Measurements from ENCODE around the gene CATSPERD. TPM values are rescaled to one million over a fixed set of nuclear protein-coding genes. Genes with fewer than 3 reads are reported as not detected.
A peak's percentile ranks its signal among the peaks of the same experiment; 100 is the strongest.

CATSPERD gene
- total RNA-seq, 1 experiment from 2014 or later, result not detected

DNA sequence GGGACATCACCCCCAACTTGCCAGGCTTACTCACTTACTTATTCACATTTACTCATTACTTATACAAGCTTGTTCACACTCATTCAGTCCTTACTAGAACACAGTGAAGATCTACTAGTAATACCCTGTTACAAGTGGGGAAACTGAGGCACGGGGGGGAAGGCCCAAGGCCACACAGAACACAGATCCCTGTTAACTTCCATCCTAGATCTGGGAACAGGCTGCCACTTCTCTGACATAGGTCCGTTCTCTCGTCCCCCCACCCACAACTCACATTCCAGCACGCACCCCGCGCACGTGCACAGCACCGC, 83.0 kb downstream of the CATSPERD start:
- no peak for DNase-seq (ENCODE audit: low read depth)

DNA sequence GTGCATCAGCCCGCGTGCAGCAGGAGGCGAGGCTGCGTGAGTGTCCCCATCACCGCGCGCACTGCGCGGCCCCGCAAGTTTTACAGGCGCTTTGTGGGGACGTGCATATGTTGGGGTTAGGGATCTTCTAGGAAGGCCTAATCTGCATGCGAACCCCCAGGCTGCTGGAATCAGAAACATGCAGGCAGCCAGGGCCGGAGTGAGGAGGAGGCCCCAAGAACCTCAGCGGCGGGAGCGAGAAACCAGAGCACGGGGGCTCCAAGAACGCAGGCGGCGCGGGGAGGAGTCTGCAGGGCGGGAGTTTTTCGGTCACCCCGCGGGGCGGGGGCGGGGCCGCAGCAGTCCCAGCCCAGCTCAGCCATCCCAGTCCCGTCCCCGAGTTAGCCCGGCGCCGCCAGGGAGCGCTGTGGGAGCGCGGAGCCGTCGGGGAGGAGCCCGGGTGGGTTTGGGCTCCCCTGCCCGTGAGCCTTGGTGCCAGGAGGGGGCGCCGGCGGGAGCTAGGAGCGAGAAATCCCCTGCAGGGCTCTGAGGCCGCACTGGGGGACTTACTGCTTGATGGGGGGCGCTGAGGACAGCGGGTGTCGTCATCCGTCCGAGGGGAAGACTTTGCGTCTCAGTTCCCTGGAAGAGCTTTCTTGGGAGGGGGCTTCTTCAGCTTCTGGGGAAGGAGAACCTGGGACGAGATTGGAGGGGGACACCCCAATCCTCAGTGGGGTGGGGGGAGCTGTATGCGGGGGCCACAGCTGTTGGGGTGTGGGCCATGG, 83.5 kb downstream of the CATSPERD start:
- peak; percentile 76 for DNase-seq (ENCODE audit: low read depth)

DNA sequence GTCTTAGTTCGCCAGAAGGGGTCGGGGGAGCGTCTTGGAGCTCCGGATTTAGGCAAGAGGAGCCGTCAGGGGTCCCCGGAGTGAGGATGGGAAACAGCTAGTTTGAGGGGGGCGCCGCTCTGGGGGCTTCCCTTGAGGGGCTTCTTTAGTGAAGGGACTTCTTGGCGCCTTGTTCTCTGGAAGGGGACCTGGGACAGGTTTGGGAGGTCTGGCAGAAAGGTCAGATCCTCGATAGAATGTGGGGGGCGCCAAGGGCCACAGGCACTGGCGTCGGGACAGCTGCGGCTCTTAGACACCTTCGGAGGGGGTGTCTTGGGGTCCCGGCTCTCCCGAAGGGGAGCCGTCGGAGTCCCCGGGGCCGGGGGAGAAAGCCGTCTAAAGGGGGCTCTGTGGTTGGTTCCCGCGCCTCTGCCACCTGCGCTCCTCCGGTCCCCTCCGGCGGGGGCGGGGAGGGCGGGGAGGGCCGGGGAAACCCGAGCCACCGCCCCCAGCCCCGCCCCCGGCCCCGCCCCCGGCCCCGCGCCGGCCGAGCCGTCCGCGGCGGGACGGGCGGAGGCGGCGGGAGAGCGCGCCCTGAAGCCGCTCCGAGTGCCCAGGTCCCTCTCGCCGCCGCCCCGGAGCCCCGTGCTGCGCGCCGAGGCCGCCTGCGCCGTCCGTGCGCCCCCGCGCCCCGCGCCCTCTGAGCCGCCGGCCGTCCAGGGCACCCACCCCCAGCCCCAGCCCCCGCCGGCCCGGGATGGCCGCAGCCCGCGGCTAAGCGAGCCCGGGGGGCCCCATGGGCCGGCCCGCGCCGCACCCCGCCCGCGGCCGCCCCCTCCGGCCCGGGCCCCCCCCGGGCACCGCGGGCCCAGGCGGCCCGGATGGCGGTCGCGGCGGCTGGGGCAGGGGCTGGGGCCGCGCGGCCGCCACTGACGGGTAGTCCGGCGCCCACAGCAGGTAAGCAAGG, 84.4 kb downstream of the CATSPERD start, which contains the start of gene NRTN:
NRTN (plus strand) TSS at position 552 of the 946 bp plus-strand sequence. CDS start 19,099 bp downstream, outside the sequence.
- DNase-seq (ENCODE audit: low read depth), result no peak

DNA sequence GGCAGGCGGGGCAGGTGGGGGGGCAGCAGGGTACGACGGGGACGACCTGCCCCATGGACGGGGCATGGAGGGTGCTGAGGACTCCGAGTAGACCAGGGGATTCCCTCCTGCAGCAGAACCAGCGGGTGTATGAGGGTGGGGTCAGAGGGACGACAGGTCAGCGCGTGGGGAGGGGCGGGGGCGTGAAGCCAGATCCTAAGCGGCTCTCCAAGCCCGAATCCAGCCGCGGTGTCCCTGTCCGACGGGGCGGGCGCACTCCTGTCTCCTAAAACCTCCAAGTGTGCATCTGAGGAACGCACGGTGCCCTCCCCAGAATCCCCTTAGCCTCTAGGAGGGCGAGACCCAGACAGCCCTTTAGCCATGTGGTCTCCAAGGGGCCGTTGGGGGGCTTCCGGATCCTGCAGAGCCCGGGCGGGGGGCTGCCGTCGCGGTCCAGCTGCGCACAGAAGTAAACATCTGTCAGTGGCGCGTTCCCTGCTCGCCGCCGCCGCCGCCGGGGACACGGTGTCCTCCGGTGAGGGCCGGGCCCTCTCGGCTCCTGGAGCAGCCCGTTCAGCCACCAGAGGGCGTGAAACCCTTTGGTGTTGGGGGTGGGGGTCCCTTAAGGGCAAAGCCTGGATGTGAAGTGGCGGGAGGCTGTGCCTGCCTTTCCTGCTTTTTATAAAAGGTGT, 85.2 kb downstream of the CATSPERD start:
- DNase-seq (ENCODE audit: low read depth), result peak; percentile 37

DNA sequence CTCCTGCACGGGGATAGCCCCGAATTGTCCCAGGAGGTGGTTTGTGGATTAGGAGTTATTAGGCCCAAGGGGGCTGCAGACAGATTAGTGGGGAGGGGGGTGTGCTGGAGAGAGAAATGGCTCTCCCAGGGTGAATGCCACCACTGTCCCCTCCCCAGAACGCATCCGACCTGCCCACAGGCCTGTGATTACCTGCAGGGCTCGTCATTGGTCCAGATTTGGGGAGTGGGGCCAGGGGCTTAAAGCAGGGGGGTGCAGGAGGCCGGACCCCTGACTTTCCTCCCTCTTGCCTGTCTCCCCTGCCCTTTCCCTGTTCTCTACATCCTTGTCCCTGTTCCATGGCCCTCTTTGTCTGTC, 85.7 kb downstream of the CATSPERD start:
- no peak for DNase-seq (ENCODE audit: low read depth)

DNA sequence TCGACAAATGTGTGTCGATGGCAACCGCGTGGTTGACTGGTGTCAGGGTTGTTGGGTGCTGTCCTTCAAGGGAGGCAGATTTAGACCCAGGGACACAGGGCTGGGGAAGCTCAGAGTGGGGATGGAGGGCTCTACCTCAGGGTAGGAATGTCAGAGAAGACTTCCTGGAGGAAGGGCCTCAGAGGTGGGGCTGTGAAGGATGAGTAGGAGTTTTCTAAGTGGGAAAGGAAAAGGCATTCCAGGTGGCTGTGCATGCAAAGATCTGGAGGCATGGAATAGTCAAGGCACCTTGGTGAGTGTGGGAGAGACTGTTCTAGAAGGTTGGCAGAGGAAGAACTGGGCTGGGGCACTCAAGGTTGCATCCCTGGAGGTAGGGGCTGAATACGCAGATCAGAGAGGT, 86.5 kb downstream of the CATSPERD start:
- DNase-seq (ENCODE audit: low read depth), result no peak

DNA sequence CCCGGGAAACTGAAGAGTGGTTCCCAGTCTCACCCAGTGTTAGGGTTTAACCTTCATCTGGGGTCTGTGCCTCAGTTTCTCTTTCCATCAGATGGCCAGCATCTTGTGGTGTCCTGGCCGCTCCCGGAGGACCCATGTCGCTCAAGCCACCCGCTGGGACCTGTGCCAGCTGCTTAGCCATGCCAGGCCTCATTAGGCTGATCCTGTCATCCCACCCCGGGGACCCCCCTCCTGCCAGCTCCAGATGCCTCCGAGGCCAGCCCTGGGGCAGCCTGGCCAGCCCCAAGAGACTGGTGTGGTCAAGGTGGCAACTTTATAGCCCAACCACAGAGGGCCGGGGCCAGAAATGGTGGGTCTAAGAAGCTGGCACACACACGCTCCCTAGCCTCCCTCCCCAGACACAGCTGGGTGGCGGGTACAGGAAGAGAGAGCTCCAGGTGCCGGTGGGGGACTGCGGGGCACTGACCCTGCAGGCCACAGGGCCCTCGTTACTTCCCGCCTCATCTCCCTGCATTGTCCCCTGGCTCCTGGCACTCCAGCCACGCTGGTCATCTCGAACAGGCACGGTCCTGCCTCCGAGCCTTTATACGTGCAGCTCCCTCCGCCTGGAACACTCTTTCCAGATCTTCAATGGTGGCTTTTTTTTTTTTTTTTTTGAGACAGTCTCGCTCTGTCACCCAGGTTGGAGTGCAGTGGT, 87.8 kb downstream of the CATSPERD start:
- DNase-seq (ENCODE audit: low read depth), result no peak

DNA sequence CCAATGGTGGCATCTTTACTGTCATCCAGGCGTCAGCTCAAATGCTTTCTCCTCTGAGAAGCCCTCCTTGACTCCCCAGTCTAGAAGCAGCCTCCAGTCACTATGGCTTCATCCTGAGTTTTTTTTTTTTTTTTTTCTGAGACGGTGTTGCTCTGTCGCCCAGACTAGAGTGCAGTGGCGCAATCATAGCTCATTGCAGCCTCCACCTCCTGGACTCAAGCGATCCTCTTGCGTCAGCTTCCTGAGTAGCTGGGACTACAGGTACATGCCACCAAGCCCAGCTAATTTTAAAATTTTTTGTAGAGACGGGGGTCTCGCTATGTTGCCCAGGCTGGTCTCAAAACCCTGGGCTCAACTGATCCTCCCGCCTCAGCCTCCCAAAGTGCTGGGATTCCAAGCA, 88.6 kb downstream of the CATSPERD start:
- DNase-seq (ENCODE audit: low read depth), result no peak

DNA sequence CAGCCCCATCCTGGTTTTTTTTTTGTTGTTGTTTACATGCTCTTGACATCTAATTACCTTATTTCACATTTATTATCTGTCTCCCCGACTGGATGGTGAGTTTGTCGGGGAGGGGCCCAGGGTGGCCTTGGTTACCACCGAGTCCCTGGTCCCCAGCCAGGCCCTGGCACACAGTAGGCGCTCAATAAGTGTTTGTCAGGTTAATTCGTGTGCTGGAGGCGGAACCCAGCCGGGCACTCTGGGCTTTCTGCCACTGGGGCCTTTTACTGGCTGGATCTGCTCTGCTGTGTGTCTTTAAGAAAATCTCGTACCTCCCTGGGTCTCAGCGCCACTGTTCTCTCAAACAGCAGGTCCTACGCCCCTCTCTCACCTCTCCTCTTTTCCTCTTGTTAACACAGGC, 89.0 kb downstream of the CATSPERD start:
- DNase-seq (ENCODE audit: low read depth), result no peak

DNA sequence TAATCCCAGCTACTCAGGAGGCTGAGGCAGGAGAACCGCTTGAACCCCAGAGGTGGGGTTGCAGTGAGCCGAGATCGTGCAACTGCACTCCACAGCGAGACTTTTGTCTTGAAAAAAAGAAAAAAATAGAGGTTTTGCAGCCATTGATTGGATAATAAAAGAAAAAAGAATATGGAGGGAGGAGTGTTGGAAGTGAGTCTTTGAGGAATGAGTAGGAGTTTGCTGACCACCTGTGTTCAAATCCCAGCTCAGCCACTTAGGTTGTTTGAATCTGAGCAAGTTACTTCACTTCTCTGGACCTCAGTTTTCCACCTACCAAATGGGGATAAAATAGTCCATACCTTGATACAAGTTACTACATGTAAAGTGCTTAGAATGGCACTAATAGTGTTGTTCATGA, 90.7 kb downstream of the CATSPERD start:
- DNase-seq (ENCODE audit: low read depth), result no peak

DNA sequence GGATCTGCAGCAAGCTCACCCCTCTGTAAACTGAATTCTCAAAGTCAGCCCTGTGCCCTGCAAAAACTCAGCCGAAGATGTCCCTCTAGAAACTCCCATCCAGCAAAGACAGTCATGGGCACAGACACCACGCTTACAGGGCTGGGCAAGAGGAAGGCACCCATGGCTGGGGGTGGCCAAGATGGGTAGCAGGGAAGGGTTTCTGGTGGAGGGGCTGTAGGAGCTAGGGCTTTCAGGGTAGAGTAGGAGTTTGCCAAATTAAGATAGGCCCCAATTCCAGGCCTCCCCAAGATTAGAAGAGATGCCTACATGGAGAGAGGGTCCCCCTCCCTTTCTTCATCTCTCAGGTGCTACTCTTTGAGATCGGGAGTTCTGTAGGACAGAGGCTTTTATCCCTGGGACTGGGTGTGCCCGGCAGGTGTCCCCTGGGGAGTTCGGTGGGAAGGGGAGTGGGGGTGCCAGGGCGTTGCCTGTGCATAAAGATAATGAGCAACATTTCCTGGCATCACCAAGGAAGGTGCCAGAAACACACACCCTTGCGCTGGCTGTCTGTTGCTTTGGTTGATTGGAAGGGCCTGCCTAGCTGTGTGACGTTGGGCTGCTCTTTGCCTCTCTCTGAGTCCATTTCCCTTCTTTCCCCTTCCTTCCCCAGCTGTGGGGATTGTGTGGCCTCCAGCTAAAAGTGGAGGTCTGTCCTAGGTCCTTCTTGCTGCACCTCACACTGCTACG, 93.8 kb downstream of the CATSPERD start:
- DNase-seq (ENCODE audit: low read depth), result no peak

DNA sequence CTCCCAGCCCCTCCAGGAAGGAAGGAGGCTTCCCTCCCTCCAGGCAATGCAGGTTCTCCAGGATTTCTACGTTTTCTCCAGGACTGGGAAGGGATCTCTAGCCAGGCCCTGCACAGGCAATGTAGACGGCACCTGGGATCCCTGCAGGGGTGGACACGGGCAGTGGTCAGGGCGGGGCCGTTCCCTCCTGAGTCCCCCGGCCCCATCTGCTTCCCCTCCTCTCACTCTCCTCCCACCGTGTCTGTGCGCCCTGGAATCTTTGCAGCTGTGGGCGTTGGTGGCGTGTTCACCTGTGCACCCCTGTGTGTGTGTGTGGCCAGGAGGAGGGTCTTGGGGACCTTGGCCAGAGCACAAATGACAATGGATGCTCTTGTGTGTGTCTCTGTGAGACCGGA, 94.4 kb downstream of the CATSPERD start:
- no peak for DNase-seq (ENCODE audit: low read depth)

DNA sequence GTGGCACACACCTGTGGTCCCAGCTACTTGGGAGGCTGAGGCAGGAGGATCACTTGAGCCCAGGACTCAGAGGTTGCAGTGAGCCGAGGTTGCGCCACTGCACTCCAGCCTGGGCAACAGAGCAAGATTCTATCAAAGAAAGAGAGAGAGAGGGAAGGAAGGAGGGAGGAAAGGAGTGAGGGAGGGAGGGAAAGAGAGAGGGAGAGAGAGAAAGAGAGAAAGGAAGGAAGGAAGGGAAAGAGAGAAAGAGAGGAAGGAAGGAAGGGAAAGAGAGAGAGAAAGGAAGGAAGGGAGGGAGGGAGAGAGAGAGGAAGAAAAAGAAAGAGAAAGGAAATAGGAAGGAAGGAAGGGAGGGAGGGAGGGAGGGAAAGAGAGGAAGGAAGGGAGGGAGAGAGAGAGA, 96.8 kb downstream of the CATSPERD start:
- no peak for DNase-seq (ENCODE audit: low read depth)

DNA sequence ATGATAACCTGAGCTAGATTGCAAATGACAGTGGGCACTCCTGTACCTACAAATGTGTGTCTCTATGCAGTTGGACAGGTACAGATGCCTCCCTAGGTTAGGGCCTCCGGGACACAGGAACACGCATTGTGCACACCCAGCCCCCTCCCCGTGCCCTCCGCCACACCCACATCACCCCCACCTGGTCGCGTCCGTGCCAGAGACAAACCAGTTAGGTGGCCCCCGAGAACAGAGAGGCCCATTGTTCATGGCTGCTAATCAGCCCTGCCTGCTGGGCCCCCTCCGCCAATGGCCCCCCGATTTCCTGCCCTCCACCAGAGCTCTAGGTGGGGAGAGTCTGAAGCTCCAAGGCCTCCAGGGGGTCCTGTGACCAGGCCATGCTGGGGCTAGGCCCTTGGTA, 98.2 kb downstream of the CATSPERD start:
- no peak for DNase-seq (ENCODE audit: low read depth)

DNA sequence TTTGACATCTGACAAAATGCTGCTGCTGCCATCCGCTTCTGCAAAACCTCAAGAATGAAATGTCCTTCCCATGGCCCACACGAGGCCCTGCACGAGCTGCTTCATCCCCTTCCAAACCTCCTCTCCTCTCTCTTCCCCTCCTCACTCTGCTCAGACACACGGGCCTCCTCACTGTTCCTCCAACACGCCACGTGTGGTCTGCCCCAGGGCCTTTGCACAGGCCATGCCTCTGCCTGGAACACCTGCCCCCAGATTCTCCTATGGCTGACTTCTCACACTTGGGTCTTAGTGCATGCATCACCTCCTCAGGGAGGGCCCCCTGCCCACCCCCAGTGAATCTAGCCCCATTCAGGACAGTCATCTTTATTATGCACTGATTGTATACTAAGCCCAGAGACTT, 100.3 kb downstream of the CATSPERD start:
- DNase-seq (ENCODE audit: low read depth), result no peak

DNA sequence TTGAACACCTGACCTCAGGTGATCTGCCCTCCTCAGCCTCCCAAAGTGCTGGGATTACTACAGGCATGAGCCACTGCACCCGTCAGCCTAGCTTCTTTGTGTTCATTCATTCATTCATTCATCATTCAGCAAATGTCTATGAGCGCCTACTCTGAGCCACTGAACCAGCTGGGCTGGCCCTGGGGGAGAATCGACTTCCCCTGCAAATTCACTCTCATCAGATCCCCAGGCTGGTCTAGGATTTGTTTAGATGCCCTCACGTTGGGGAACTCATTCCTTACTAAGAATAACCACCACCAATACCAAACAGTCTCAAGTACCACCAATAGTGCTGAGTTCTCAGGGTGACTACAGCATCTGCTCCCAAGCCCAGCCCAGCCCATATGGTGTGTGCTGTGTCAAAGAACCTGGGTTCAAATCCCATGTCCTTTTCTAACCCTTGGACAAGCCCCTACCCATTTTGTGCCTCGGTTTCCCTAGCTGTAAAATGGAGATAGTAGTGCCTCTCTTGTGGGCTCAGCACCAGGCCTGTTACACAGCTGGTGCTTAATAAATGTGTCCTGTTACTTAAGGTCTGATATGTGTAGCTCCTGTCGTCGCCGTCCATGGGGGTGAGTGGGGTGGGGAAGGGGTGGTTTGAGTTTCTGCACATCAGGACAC, 101.2 kb downstream of the CATSPERD start:
- no peak for DNase-seq (ENCODE audit: low read depth)

DNA sequence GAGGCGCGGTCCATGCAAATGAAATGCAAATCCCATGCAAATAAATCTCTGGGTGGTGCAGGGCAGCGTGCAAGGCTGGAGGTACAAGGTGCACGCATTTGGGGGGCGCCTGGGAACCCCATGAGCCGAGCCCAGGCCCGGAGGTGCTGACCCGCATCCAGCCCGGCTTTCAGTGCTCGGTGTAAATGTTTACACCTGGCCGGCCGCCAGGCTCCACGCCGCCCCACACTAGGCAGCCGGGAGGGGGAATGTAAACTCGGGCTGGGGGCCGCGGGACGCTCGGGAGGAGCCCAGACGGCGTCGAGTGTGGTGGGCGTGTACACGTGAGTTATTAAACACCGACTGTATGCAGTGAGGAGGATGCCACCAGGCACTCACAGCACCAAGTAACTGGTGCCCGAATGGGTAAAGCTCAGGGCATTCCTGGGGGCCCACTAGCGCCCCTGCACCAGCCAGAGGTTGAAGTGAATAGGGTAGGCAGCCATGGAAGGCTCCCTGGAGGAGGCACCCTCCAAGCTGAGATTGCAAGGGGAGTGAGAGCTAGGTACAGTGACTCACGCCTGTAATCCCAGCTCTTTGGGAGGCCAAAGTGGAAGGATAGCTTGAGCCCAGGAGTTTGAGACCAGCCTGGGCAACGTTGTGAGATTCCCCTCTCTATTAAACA, 101.9 kb downstream of the CATSPERD start:
- no peak for DNase-seq (ENCODE audit: low read depth)

DNA sequence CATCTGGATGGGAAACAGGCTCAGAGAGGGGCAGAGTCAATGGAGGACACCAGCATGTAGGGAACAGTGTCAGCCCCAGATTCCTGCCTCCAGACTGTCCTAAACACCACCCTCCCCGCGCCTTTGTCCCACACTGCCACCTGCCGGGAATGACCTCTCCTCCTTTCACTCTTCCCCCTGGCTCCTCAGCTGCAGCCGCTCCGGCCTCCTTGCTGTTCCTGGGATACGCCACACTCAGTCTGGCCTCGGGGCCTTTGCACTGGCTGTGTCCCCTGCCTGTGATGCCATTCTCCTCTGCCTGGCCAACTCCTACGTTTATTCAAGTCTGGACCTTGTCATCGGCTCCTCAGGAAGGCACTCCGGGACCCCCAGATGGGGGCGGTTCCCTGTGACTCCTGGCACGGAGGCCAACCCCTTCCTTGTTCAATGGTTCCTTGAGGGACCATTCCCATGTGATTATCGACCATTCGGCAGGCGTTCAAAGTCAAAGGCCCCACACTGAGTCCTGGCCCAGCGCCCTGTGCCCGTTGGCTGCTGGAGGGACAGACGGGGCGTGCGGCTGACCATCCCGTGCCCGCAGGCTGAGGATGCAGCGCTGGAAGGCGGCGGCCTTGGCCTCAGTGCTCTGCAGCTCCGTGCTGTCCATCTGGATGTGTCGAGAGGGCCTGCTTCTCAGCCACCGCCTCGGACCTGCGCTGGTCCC, 103.3 kb downstream of the CATSPERD start:
- peak; percentile 22 for DNase-seq (ENCODE audit: low read depth)

DNA sequence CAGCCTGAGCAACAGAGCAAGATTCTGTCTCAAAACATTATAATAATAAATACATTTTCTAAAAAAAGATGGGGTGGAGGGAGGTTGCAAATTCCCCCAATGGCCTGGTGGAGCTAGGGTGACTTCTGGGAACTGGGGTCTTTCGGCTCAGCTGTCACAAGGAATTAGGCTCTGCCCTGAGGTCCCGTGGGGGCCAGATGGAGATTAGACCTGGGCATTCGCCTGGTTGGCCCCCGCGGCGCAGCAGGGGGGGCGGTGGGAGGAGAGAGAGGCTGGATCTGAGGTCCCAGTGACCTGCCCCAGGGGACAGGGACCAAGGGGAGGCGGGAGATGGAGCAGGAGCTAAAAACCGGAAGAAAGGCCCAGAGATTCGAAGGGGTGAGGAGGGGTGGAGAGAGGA, 104.3 kb downstream of the CATSPERD start:
- no peak for DNase-seq (ENCODE audit: low read depth)

DNA sequence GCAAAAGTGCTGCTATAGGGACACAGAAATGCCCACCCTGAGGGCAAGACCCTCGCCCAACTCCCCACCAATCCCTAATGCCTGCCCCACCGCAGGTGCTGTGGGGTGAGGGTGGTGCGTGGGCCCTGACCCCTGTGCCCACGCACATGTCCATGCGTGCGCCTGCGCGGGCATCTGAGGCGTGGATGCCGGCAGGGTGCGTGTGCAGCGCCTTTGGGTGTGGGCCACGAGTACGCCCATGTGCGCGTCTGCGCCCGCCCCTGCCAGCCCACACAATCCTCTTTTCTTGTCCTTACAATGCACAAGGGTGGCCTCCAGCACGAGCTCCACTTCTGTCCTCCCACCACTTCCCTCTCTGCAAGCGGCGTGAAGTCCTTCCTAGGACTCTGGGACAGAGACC, 104.7 kb downstream of the CATSPERD start:
- DNase-seq (ENCODE audit: low read depth), result no peak
